Epithelial cell of esophagus (primary cell): Measurements from ENCODE around the gene APLF.

Source experiments
- DNase-seq: peaks from one replicate; pipeline ENCODE4 v3.0.0; 2010; ENCODE audit warnings: low read depth
- H3K4me3 ChIP-seq: 2 replicates; pipeline ENCODE4 v1.5.1; 2011; ENCODE audit warnings: mild to moderate bottlenecking, low read length, control low read depth
- CTCF ChIP-seq: IDR thresholded peaks from 2 replicates; pipeline ENCODE4 v1.5.1; 2011; ENCODE audit warnings: low read depth, mild to moderate bottlenecking, low read length, control low read depth, inconsistent platforms; ENCODE audit not compliant: insufficient read depth; ENCODE audit errors: missing control alignments

The APLF gene

GRCh38 chr2:68489282-68489681 lies 21.9 kb downstream of the APLF start:
- no peak for DNase-seq
- no peak for TF ChIP-seq CTCF
- H3K4me3 ChIP-seq = no peak overlapping the region

- no peak for TF ChIP-seq CTCF
- no peak for DNase-seq
- H3K4me3 ChIP-seq = no peak overlapping the region
These were observed 24.2 kb downstream of the APLF start for GRCh38 chr2:68491582-68491981.

- no peak for DNase-seq
- no peak for TF ChIP-seq CTCF
- H3K4me3 ChIP-seq = no peak overlapping the region
These were observed 31.7 kb downstream of the APLF start for GRCh38 chr2:68499133-68499532.

- H3K4me3 ChIP-seq = no peak overlapping the region
- DNase-seq = no peak
- TF ChIP-seq CTCF = no peak
These were observed 33.3 kb downstream of the APLF start for GRCh38 chr2:68500649-68501048.

GRCh38 chr2:68501768-68502167 lies 34.4 kb downstream of the APLF start:
- no peak for DNase-seq
- no peak for TF ChIP-seq CTCF

GRCh38 chr2:68505603-68506159 lies 38.3 kb downstream of the APLF start:
- no peak overlapping the region for H3K4me3 ChIP-seq
- no peak for DNase-seq
- no peak for TF ChIP-seq CTCF

More at GRCh38 chr2:68501768-68502167, 34.4 kb downstream of the APLF start:
- no peak overlapping the region for H3K4me3 ChIP-seq

GRCh38 chr2:68506170-68506569 lies 38.8 kb downstream of the APLF start:
- no peak overlapping the region for H3K4me3 ChIP-seq

More at GRCh38 chr2:68506170-68506569, 38.8 kb downstream of the APLF start:
- no peak for TF ChIP-seq CTCF
- no peak for DNase-seq
